K562 (cell line): ENCODE measurements around the gene CYP11A1. TPM values are rescaled to one million over a fixed set of nuclear protein-coding genes. Genes with fewer than 3 reads are reported as not detected.

Experiments used
- ADNP ChIP-seq: fragments of 200-800 bp; sonication (Bioruptor generic); IDR thresholded peaks from 2 replicates; pipeline ENCODE4 v1.6.1; 2016; ENCODE audit warnings: missing genetic modification characterization, missing compliant biosample characterization
- ATF6 ChIP-seq: sonication (generic); formaldehyde crosslinking; IDR thresholded peaks from 2 replicates; pipeline ENCODE4 v1.4.0; 2020; ENCODE audit warnings: mild to moderate bottlenecking, missing genetic modification reagents
- CHD7 ChIP-seq: fragments of 200-600 bp; sonication (generic); IDR thresholded peaks from one replicate; pipeline ENCODE4 v1.6.1; 2012; ENCODE audit warnings: mild to moderate bottlenecking, low read depth, low read length, inconsistent platforms
- MBD2 ChIP-seq: sonication (generic); IDR thresholded peaks from 2 replicates; pipeline ENCODE4 v1.6.1; 2016; ENCODE audit warnings: low read depth, borderline replicate concordance
- MXI1 ChIP-seq: IDR thresholded peaks from 2 replicates; pipeline ENCODE4 v1.6.1; 2011; ENCODE audit warnings: low read depth, mild to moderate bottlenecking, improper control_type of control experiment, low read length
- RAD51 ChIP-seq: fragments of 450-650 bp; IDR thresholded peaks from 2 replicates; pipeline ENCODE4 v1.7.1; 2016; ENCODE audit warnings: low read depth, mild to moderate bottlenecking, borderline replicate concordance
- SIRT6 ChIP-seq: IDR thresholded peaks from one replicate; pipeline ENCODE4 v1.6.1; 2012; ENCODE audit warnings: low read depth, mild to moderate bottlenecking, control low read depth, inconsistent platforms, low read length, moderate library complexity
- TCFL5 ChIP-seq: fragments of 250-450 bp; sonication (Bioruptor Pico); conservative IDR thresholded peaks from 2 replicates; pipeline ENCODE4 v1.6.1; 2021; ENCODE audit warnings: mild to moderate bottlenecking, moderate library complexity, matching md5 sums
- TEAD1 ChIP-seq, 2 experiments: fragments of 450-650 bp in 1 of 2; sonication (generic) in 1 of 2; formaldehyde crosslinking; IDR thresholded peaks; 2 replicates each; pipeline versions ENCODE4 v1.4.0 to v1.8.0; 2020 to 2022; ENCODE audit warnings: mild to moderate bottlenecking in 2 of 2, missing genetic modification reagents in 1 of 2
- USF1 ChIP-seq: sonication (generic); formaldehyde crosslinking; IDR thresholded peaks from 2 replicates; pipeline ENCODE4 v1.9.0; 2022; ENCODE audit warnings: mild to moderate bottlenecking, missing genetic modification reagents
- ZNF586 ChIP-seq: fragments of 450-650 bp; formaldehyde crosslinking; conservative IDR thresholded peaks from 2 replicates; pipeline ENCODE4 v1.4.0; 2020; ENCODE audit warnings: mild to moderate bottlenecking, moderate library complexity
- ZNF589 ChIP-seq: fragments of 200-800 bp; sonication (Bioruptor generic); IDR thresholded peaks from 2 replicates; pipeline ENCODE4 v1.6.1; 2016; ENCODE audit warnings: low read depth, missing genetic modification characterization, missing compliant biosample characterization
- polyA plus RNA-seq, 8 experiments: library from polyadenylated mRNA; depleted of rRNA in 4 of 8; stranded (reverse) in 5 of 8; unstranded in 3 of 8; fragments of >200 nt; fragmentation: Nextera tagmentation in 2 of 8; fragmentation: Illumina TruSeq in 1 of 8; extraction: Ambion mirVana in 2 of 8; extraction: Trizol in 1 of 8; gene quantifications; 2 replicates each; pipeline versions ENCODE4 v1.2.1 to v1.2.3, GENCODE V29; 2011 to 2014; ENCODE audit warnings: inconsistent platforms in 1 of 8, missing spikeins in 1 of 8
- total RNA-seq, 7 experiments: library from RNA; depleted of rRNA in 6 of 7; stranded (reverse); fragments of >200 nt in 6 of 7; fragmentation: Illumina TruSeq in 2 of 7; extraction: Trizol in 2 of 7; gene quantifications; 2 replicates each; pipeline versions ENCODE4 v1.2.1 to v1.2.3, GENCODE V29; 2011 to 2021; ENCODE audit warnings: low replicate concordance in 1 of 7

CYP11A1 gene
- total and polyA plus RNA-seq, 9 of the 15 experiments (the other 6 are each of a cell fraction or from before 2014, with no cell fraction given) = 0.06 to 0.24 (median 0.10) TPM; not detected in 4

- TF ChIP-seq CHD7 = no peak
- TF ChIP-seq ZNF589 (CRISPR knock-in tag) = no peak
- TF ChIP-seq ADNP = no peak
- TF ChIP-seq RAD51 = no peak
- TF ChIP-seq SIRT6 = no peak
- TF ChIP-seq ATF6 = no peak; the same call in 1 of the 2 replicates
- TF ChIP-seq USF1 (CRISPR knock-in tag) = no peak
- no peak for TF ChIP-seq ZNF586 (CRISPR knock-in tag)
- no peak for TF ChIP-seq TCFL5 (CRISPR knock-in tag)
- TF ChIP-seq TEAD1 (CRISPR knock-in tag; IDR thresholded peaks at IDR 0.05) = 0 out of 4 replicates have a peak, but pooled peaks of 1 of the 2 experiments have one; percentile 72
- no peak for TF ChIP-seq MXI1
- TF ChIP-seq MBD2 = peak; percentile 77; the same call in 1 of the 2 replicates
Measured at GRCh38 chr15:74373731-74374647, 6.5 kb upstream of the CYP11A1 start (continued).
